ENCODE measurements around the gene ATAD3A. TPM values are rescaled to one million over a fixed set of nuclear protein-coding genes. Genes with fewer than 3 reads are reported as not detected.
A peak's percentile ranks its signal among the peaks of the same experiment; 100 is the strongest.

The ATAD3A gene
- total RNA-seq, 4 donors from 2014 or later: 18.3 to 29.3 (median 25.2) TPM

DNA sequence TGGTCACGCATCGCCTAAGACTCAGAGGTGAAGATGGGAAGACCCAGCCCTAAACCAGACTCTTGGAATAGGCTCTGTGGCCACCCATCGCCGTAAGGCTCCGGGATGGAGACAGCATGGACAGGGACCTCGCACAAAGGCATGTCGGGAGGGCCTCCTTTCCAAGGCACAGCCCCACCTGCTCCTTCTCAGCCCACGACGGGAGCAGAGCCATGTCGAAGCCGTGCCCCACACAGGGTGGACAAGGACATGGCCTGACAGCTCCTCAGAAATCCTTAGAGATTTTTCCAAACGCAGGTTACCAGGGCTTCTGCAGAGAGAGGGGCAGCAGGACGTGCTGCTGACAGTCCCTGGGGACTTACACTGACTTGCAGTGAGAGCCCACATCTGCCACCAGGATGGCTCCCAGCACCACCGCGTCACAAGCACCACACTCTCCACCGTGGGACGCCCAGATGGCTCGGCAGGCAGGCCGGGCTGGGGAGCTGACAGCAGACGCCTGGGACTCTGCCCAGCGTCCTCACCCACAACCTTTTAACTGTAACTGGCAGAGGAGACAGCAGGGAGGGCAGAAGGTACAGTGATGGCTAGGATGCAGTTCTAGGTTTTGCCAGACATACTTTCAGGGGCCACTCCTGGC lies 50.7 kb downstream of the ATAD3A start:
- WGBS: 85% methylated on average over 10 of the region's 21 CpGs

GRCh38 chr1:1563688-1564087 lies 51.7 kb downstream of the ATAD3A start:
- no peaks in the 10 kb centered on the region for H3K9me3 ChIP-seq
- H3K4me3 ChIP-seq: no peak overlapping the region
- 87% methylated on average over 12 of the region's 12 CpGs for WGBS
- intact Hi-C loops (cut with DNase I): no loop called here
- H3K27me3 ChIP-seq: no peaks in the 10 kb centered on the region
- no peak for DNase-seq (ENCODE audit: extremely low spot score)
- peaks cover 51 to 72% (median 59%) of the 10 kb centered on the region in 4 donors for H3K36me3 ChIP-seq
- TF ChIP-seq POLR2A (IDR thresholded peaks at IDR 0.05; ENCODE audit: low read depth): no peak
- TF ChIP-seq CTCF (IDR thresholded peaks at IDR 0.05): no peak
- TF ChIP-seq EP300 (IDR thresholded peaks at IDR 0.05): no peak
- TF ChIP-seq POLR2AphosphoS5 (IDR thresholded peaks at IDR 0.05): no peak
- no peak overlapping the region for H3K27ac ChIP-seq (replicated peaks in 1 of 4)
- peaks cover 13 to 41% (median 31%) of the 10 kb centered on the region in 4 donors for H3K4me1 ChIP-seq

More for the DNA sequence above, 50.7 kb downstream of the ATAD3A start:
- Histone ChIP-seq H3K36me3 (peaks cover 51 to 72% (median 59%) of the 10 kb centered on the region in 4 donors), H3K27ac (replicated peaks in 1 of 4) (no peak overlapping the region), H3K27me3 (no peaks in the 10 kb centered on the region), H3K4me1 (peaks cover 13 to 31% (median 22%) of the 10 kb centered on the region in 4 donors), H3K4me3 (no peak overlapping the region), H3K9me3 (no peaks in the 10 kb centered on the region)
- intact Hi-C loops (cut with DNase I): no loop called here
- TF ChIP-seq EP300 (IDR thresholded peaks at IDR 0.05): no peak
- TF ChIP-seq POLR2A (IDR thresholded peaks at IDR 0.05; ENCODE audit: low read depth): no peak
- DNase-seq (ENCODE audit: extremely low spot score): no peak

- DNase-seq (ENCODE audit: extremely low spot score): no peak
- Histone ChIP-seq H3K27me3 (no peaks in the 10 kb centered on the region), H3K36me3 (peaks cover 51 to 74% (median 59%) of the 10 kb centered on the region in 4 donors), H3K4me1 (peaks cover 13 to 47% (median 37%) of the 10 kb centered on the region in 4 donors), H3K27ac (replicated peaks in 1 of 4) (no peak overlapping the region), H3K9me3 (no peaks in the 10 kb centered on the region), H3K4me3 (no peak overlapping the region)
- intact Hi-C loops (cut with DNase I): no loop called here
- WGBS: 88% methylated on average over 19 of the region's 19 CpGs
- TF ChIP-seq POLR2A (IDR thresholded peaks at IDR 0.05; ENCODE audit: low read depth) (no peak), POLR2AphosphoS5 (IDR thresholded peaks at IDR 0.05) (no peak), CTCF (IDR thresholded peaks at IDR 0.05) (no peak), EP300 (IDR thresholded peaks at IDR 0.05) (no peak)
Observed at GRCh38 chr1:1564268-1564667, 52.3 kb downstream of the ATAD3A start.

GRCh38 chr1:1565340-1565739 lies 53.4 kb downstream of the ATAD3A start:
- intact Hi-C loops (cut with DNase I): no loop called here
- Histone ChIP-seq H3K27ac (replicated peaks in 1 of 4) (no peak overlapping the region), H3K27me3 (no peaks in the 10 kb centered on the region), H3K36me3 (peaks cover 47 to 75% (median 54%) of the 10 kb centered on the region in 4 donors), H3K4me1 (peaks cover 23 to 58% (median 47%) of the 10 kb centered on the region in 4 donors), H3K4me3 (no peak overlapping the region), H3K9me3 (no peaks in the 10 kb centered on the region)
- WGBS: 84% methylated on average over 9 of the region's 10 CpGs
- DNase-seq (ENCODE audit: extremely low spot score): no peak
- TF ChIP-seq EP300 (IDR thresholded peaks at IDR 0.05) (no peak), POLR2AphosphoS5 (IDR thresholded peaks at IDR 0.05) (no peak), POLR2A (IDR thresholded peaks at IDR 0.05; ENCODE audit: low read depth) (no peak), CTCF (IDR thresholded peaks at IDR 0.05) (no peak)

DNA sequence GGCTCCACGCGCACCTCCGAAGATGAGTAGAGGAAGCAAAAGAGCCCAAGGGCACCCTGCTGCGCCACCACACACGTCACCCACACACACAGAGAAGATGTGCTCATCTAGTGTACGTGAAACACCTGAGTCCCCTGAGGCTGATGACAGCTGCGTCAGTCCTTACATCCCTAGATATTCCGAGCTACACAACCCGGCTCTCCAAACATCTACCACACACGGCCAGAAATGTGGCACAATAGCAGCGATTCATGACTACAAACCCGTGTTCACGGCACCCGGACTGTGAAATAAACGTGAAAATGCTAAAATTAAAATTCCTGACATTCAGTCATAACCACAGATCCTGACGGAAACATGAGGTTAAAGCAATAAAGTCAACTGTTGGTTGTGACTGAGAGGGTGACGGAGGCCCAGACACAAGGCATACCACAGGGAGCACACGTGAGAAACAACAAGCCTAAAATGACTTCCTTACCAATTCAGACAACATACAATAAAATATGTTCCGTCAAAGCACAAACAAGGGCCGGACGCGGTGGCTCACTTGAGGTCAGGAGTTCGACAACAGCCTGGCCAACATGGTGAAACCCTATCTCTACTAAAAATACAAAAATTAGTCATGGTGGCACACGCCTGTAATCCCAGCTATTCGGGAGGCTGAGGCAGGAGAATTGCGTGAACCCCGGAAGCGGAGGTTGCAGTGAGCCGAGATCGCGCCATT lies 55.4 kb downstream of the ATAD3A start:
- no peaks in the 10 kb centered on the region for H3K9me3 ChIP-seq
- H3K27me3 ChIP-seq: no peaks in the 10 kb centered on the region
- TF ChIP-seq EP300 (IDR thresholded peaks at IDR 0.05): no peak
- 89% methylated on average over 31 of the region's 31 CpGs for WGBS
- no peak overlapping the region for H3K4me3 ChIP-seq
- H3K27ac ChIP-seq (replicated peaks in 1 of 4): peak overlapping the region in 3 of 4 donors; percentile 23 to 45 (median 35)
- H3K4me1 ChIP-seq: peaks cover 27 to 77% (median 67%) of the 10 kb centered on the region in 4 donors
- intact Hi-C loops (cut with DNase I): no loop called here
- peaks cover 36 to 72% (median 44%) of the 10 kb centered on the region in 4 donors for H3K36me3 ChIP-seq
- no peak for DNase-seq (ENCODE audit: extremely low spot score)

Data from esophagus muscularis mucosa (tissue), 4 donors.